Suppressor macrophage treated with lipopolysaccharide for 1 hour (primary cell): Measurements from ENCODE around the gene ADGB.
"Not testable (repeated sequence)": the region's sequence is repeated elsewhere in the genome, so short reads cannot be mapped to it uniquely, and the experiment has no call there.

Source experiments
- DNase-seq, 3 donors: peaks; one replicate each; pipeline ENCODE4 v3.0.0-alpha.2; 2020 to 2022

The ADGB gene

DNA sequence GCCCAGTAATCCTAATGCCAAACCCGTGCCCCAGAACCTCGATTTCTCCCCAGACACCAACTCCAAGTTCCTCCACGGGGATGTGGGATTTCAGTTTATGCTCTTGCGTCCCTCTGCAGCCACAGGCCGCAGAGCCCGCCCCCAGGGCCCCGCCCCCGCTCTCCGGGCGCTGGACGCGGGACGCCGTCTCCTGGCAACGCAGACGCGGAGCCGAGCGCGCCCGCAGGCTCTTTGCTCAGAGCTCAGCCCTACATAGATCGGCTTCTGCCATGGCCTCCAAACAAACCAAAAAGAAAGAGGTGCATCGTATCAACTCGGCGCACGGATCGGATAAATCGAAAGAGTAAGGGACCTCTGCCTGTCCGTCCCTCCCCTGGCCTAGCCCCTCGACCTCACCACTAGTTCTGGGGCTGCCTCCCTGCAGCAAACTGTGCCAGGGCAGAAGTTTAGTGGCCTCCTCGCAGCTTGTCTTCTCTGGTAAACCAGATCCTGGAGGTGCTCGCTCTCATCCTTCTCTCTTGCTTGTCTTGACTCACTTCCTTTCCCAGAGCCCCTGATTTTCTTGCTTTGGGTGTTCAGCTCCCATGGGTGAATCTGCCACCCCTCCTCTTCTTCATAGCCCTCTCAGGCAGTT, at the start of gene ADGB:
Gene ADGB, plus strand, starts transcription at position 201 of the 634 bp plus-strand sequence. Its CDS starts 69 bp downstream, at position 270.
- DNase-seq, result peak; percentile 68 to 87 (median 70)

DNA sequence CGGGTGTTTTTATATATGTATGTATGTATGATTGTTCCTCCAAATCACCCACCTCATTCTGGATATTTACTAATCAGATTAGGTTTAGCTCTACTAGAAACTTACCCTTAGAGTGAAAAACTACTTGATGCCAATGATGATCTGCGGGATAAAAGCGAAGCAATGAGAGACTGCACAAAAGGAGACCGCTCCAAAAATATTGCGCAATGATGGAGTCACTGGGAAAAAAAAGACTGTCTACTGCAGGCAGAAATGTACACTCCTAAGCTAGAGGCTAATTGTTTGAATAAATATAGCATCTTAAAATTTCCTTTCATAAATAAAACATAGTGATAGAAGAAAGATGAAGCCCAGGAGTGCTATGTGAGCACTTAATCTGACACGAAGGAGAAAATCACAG, 47.9 kb upstream of the ADGB start:
- peak in 2 of 3 donors; percentile 14 to 41 for DNase-seq

DNA sequence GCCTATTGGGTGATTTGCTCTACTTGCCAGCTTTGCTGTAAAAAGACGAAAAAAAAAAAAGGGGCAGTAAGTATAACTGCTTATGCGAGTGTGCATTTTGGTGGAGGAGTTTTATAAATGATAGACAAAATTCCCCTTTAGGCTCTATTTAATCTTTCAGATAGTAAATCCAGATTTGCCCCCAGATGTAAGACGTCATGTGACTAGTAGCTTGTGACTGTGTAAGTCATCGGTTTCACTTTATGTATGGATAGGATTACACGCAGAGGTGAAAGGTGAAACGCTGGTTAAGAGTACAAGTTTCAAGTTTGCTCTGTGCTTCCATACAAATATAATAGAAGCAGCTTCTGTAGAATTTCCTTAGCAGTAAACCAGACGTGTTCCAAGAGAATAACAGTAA, 47.2 kb upstream of the ADGB start:
- DNase-seq, result no peak

DNA sequence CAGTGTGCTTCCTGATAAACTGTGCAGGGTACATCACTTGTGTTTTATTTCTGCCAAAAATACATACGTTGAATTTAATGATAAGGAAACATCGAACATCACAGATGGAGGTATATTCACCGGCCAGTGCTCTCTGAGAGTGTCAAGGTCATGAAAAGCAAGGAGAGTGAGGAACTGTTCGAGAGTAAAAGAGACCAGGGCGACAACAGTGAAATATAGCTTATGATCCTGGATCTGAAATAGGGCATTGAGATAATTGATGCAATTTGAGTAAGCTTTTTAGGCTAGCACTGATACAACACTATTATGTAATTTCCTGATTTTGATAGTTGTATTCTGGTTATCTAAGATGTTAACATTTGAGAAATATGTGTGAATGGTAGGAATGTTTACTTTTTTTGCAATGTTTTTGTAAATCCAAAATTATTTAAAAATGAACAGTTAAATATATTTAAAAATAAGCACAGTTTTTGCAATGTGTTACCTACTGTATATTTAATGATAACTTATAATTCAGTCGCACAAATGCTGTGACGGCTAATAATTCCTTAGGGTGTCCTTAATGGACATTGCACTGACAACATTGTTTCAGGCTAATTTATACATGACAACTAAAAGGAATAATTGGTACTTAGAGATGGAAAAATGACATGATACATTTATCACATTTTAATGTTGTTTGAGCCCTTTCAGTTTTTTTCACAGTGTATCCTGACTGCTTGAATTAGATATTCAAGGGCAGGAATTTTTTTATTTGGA, 45.2 kb upstream of the ADGB start:
- no peak for DNase-seq

GRCh38 chr6:146560607-146561006, 38.2 kb upstream of the ADGB start:
- peak in 2 of 3 donors; percentile 27 to 35 for DNase-seq

- DNase-seq, result not testable (repeated sequence)
These were observed 32.1 kb upstream of the ADGB start for GRCh38 chr6:146566661-146567060.

DNA sequence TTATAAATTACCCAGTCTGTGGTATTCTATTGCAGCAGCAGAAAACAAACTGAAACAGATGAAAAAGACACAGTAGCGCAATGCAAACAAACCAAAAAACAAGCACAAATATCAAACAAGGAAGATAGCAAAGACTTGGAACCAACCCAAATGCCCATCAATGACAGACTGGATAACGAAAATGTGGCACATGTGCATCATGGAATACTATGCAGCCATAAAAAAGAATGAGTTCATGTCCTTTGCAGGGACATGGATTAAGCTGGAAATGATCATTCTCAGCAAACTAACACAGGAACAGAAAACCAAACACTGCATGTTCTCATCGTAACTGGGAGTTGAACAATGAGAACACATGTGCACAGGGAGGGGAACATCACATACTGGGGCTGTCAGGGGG, 30.2 kb upstream of the ADGB start:
- DNase-seq, result not testable (repeated sequence)

DNA sequence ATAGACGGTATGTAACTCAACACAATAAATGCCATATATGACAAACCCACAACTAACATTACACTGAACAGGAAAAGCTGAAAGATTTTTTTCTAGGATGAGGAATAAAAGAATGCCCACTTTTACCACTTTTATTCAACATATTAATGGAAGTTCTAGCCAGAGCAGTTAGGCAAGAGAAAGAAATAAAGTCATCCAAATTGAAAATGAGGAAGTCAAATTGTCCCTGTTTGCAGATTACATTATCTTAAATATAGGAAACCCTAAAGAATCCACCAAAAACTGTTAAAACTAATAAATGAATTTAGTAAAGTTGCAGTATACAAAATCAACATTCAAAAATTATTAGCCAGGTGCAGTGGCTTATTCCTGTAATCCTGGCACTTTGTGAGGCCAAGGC, 24.6 kb upstream of the ADGB start:
- peak in 2 of 3 donors; percentile 39 to 52 for DNase-seq

- DNase-seq, result peak in 1 of 3 donors; percentile 44
These were observed 20.7 kb upstream of the ADGB start for GRCh38 chr6:146578054-146578453.

- DNase-seq, result peak in 1 of 3 donors; percentile 36
These were observed 16.8 kb upstream of the ADGB start for GRCh38 chr6:146581968-146582367.

DNA sequence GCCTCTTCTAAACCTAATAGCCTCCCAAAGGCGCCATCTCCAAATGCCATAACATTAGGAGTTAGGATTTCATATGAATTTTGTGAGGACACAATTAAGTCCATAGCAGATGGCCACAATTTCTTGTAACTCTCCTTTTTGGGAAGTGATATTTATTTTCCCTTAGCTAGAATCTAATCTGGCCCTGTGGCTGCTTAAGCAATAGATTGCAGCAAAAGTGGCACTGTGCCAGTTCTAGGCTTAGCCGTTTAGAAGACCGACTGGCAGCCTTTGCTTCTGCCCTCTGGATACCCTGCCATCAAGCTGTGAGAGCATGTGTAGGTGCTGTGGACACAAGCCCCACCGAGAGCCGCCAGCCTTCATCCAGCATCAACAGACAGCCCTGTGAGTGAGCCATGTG, 15.9 kb upstream of the ADGB start:
- DNase-seq, result peak; percentile 79 to 83 (median 81)

- DNase-seq, result no peak
These were observed 14.8 kb upstream of the ADGB start for GRCh38 chr6:146583966-146584365.

GRCh38 chr6:146587459-146587858, 11.3 kb upstream of the ADGB start:
- peak in 1 of 3 donors; percentile 43 for DNase-seq

GRCh38 chr6:146590492-146590891, 8.3 kb upstream of the ADGB start:
- peak; percentile 58 to 70 (median 65) for DNase-seq

DNA sequence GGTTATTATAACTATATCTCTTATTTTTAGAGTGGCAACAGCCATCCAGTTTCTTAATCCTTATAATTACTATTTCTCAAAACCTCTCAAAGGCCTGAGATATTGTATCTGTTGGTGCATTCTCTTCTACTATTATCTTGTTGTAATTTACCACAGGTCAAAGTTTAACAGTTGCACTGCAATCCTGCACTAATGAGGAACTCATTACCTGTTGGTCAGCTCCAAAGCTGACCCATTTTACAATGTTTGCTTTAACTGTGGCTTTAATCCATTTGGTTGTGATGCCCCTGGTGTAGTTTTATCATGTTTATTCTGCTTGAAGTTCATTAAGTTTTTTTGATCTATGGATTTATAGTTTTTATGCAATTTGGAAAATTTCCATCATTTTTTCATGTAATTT, 6.3 kb upstream of the ADGB start:
- no peak for DNase-seq

- peak in 2 of 3 donors; percentile 42 to 48 for DNase-seq
These were observed 4.8 kb upstream of the ADGB start for GRCh38 chr6:146593986-146594385.

DNA sequence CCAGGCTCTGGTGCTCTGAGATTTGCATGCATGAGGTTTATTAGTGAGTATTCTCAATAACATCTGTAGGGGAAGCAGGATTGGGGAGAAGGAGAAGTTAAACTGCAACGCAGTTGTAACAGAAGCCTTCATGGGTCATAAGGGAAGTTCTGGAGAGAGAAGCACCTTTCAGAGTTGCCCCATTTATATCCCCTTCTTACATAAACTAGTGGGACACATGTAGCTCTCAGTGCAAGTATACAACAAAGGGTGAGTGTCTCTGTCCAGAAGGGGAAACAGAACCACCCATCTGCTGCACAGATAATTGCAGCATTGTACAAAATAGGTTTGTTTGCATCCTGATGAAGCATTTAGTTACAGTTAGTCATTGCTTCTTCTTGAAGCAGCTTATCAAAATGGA, 4.3 kb upstream of the ADGB start:
- peak; percentile 51 to 68 (median 65) for DNase-seq

GRCh38 chr6:146595972-146596731, 2.6 kb upstream of the ADGB start:
- peak; percentile 79 to 89 (median 83) for DNase-seq

- DNase-seq, result no peak
These were observed 2.6 kb downstream of the ADGB start for GRCh38 chr6:146601352-146601751.

- no peak for DNase-seq
These were observed 3.8 kb downstream of the ADGB start for GRCh38 chr6:146602526-146602925.

- DNase-seq, result no peak
These were observed 15.2 kb downstream of the ADGB start for GRCh38 chr6:146613947-146614346.

- peak; percentile 50 to 81 (median 78) for DNase-seq
These were observed 21.9 kb downstream of the ADGB start for GRCh38 chr6:146620655-146621054.

GRCh38 chr6:146628350-146628749, 29.6 kb downstream of the ADGB start:
- DNase-seq, result no peak

DNA sequence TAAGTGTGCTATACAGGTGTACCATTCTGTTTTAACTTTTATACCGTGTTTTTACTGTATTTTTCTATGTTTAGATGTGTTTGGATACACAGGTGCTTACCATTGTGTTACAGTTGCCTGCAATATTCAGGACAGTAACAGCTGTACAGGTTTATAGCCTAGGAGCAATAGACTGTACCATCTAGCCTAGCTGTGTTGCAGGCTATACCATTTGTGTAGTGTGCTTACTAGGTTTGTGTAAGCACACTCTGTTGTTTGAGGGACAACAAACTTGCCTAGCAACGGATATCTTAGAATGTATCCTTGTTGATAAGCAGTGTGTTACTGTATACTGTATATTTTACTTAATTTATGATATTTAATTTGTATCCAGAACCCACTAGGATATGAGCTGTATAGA, 35.2 kb downstream of the ADGB start:
- DNase-seq, result no peak
